IMR-90 (cell line): ENCODE results near the gene PRDM15. TPM values are rescaled to one million over a fixed set of nuclear protein-coding genes. Genes with fewer than 3 reads are reported as not detected.

Source experiments
- ATAC-seq: fragments of 200-7000 bp; cut with Tn5 transposase; 2 replicates; pipeline ENCODE4 v1.9.1; 2020; ENCODE audit warnings: low read depth, mild to moderate bottlenecking, moderate library complexity
- BruUV-seq: library from RNA; stranded (reverse); fragments of 400-500 nt; replicated peaks from 2 replicates; lab custom pipeline; 2021; lab: Mats Ljungman, UMichigan
- CTCF ChIA-PET: fragments of 300-600 bp; formaldehyde crosslinking; extraction: SDS; loops from one replicate; lab custom pipeline; 2021; ENCODE audit warnings: antibody characterized with exemption; lab: Yijun Ruan, JAX
- POLR2A ChIA-PET: fragments of 300-600 bp; sonication (Branson Sonifier 250); formaldehyde crosslinking; loops from one replicate; lab custom pipeline; 2022; ENCODE audit warnings: antibody characterized with exemption; ENCODE audit not compliant: unreplicated experiment; lab: Charles Lee
- DNase-seq: peaks from one replicate; pipeline ENCODE4 v3.0.0; 2013
- H2AFZ ChIP-seq: replicated peaks from 2 replicates; pipeline ENCODE3; 2013; ENCODE audit warnings: low read length, mild to moderate bottlenecking; ENCODE audit not compliant: poor library complexity
- H2AK5ac ChIP-seq: 2 replicates; pipeline ENCODE4 v1.6.1; 2013; ENCODE audit warnings: low read depth, low read length, inconsistent platforms
- H2AK9ac ChIP-seq: replicated peaks from 2 replicates; pipeline ENCODE3; 2013; ENCODE audit warnings: mild to moderate bottlenecking, low read depth, low read length, moderate library complexity; ENCODE audit not compliant: poor library complexity
- H2BK120ac ChIP-seq: 2 replicates; pipeline ENCODE4 v1.6.1; 2013; ENCODE audit warnings: low read depth, low read length, inconsistent platforms
- H2BK15ac ChIP-seq: 3 replicates; pipeline ENCODE4 v1.6.1; 2013; ENCODE audit warnings: low read depth, low read length, inconsistent platforms
- H2BK20ac ChIP-seq: 2 replicates; pipeline ENCODE4 v1.6.1; 2013; ENCODE audit warnings: low read depth, mild to moderate bottlenecking, inconsistent platforms, low read length, moderate library complexity
- H2BK5ac ChIP-seq: 2 replicates; pipeline ENCODE4 v1.6.1; 2013; ENCODE audit warnings: mild to moderate bottlenecking, low read depth, low read length, inconsistent platforms; ENCODE audit not compliant: poor library complexity, severe bottlenecking
- H3K14ac ChIP-seq: replicated peaks from 2 replicates; pipeline ENCODE4 v1.6.1; 2013; ENCODE audit warnings: low read depth, low read length, inconsistent platforms
- H3K18ac ChIP-seq: 2 replicates; pipeline ENCODE4 v1.6.1; 2013; ENCODE audit warnings: low read depth, low read length, control low read depth
- H3K23ac ChIP-seq: 2 replicates; pipeline ENCODE4 v1.6.1; 2013; ENCODE audit warnings: low read depth, low read length, inconsistent platforms
- H3K27ac ChIP-seq: 2 replicates; pipeline ENCODE4 v1.5.1; 2013; ENCODE audit warnings: mild to moderate bottlenecking, control low read depth, low read length; ENCODE audit not compliant: insufficient read depth
- H3K27me3 ChIP-seq: 2 replicates; pipeline ENCODE4 v1.6.1; 2013; ENCODE audit warnings: low read length; ENCODE audit not compliant: control insufficient read depth, insufficient read depth
- H3K36me3 ChIP-seq: 2 replicates; pipeline ENCODE4 v1.6.1; 2013; ENCODE audit warnings: low read length, mixed read lengths; ENCODE audit not compliant: control insufficient read depth, insufficient read depth
- H3K4ac ChIP-seq: 2 replicates; pipeline ENCODE4 v1.6.1; 2013; ENCODE audit warnings: low read depth, low read length, inconsistent platforms
- H3K4me1 ChIP-seq: 2 replicates; pipeline ENCODE4 v1.6.1; 2013; ENCODE audit warnings: low read length, mixed read lengths; ENCODE audit not compliant: control insufficient read depth, insufficient read depth
- H3K4me2 ChIP-seq: 2 replicates; pipeline ENCODE4 v1.6.1; 2013; ENCODE audit warnings: low read depth, mild to moderate bottlenecking, control low read depth, low read length, moderate library complexity
- H3K4me3 ChIP-seq: 2 replicates; pipeline ENCODE4 v1.5.1; 2013; ENCODE audit warnings: low read depth, mild to moderate bottlenecking, control low read depth, low read length, moderate library complexity; ENCODE audit not compliant: insufficient read depth
- H3K56ac ChIP-seq: 2 replicates; pipeline ENCODE4 v1.6.1; 2013; ENCODE audit warnings: low read length, inconsistent platforms; ENCODE audit not compliant: insufficient read depth; ENCODE audit errors: extremely low read depth
- H3K79me1 ChIP-seq, 2 experiments: 2 replicates each; pipeline ENCODE4 v1.6.1; 2013; ENCODE audit warnings: low read length in 2 of 2, inconsistent platforms in 1 of 2, low read depth in 1 of 2
- H3K9ac ChIP-seq: 2 replicates; pipeline ENCODE4 v1.6.1; 2013; ENCODE audit warnings: low read depth, low read length, control low read depth
- H3K9me1 ChIP-seq: 2 replicates; pipeline ENCODE4 v1.6.1; 2013; ENCODE audit warnings: low read length, inconsistent platforms; ENCODE audit not compliant: insufficient read depth
- H3K9me3 ChIP-seq: 2 replicates; pipeline ENCODE4 v1.6.1; 2013; ENCODE audit warnings: low read length; ENCODE audit not compliant: control insufficient read depth, insufficient read depth
- H4K20me1 ChIP-seq: 2 replicates; pipeline ENCODE4 v1.6.1; 2013; ENCODE audit warnings: low read length, inconsistent platforms; ENCODE audit not compliant: insufficient read depth
- H4K5ac ChIP-seq: 2 replicates; pipeline ENCODE4 v1.6.1; 2013; ENCODE audit warnings: mild to moderate bottlenecking, low read depth, low read length, control low read depth
- H4K8ac ChIP-seq, 2 experiments: 2 replicates each; pipeline ENCODE4 v1.6.1; 2013; ENCODE audit warnings: low read depth in 2 of 2, low read length in 2 of 2, control low read depth in 1 of 2, inconsistent platforms in 1 of 2
- H4K91ac ChIP-seq: 2 replicates; pipeline ENCODE4 v1.6.1; 2013; ENCODE audit warnings: low read depth, low read length, inconsistent platforms; ENCODE audit not compliant: insufficient read depth
- CEBPB ChIP-seq: IDR thresholded peaks from 2 replicates; pipeline ENCODE4 v1.6.1; 2012; ENCODE audit warnings: low read depth, low read length, improper control_type of control experiment
- CHD1 ChIP-seq: IDR thresholded peaks from 2 replicates; pipeline ENCODE4 v1.6.1; 2012; ENCODE audit warnings: low read depth, low read length, improper control_type of control experiment
- POLR2A ChIP-seq: IDR thresholded peaks from 2 replicates; pipeline ENCODE4 v1.6.1; 2012; ENCODE audit warnings: mild to moderate bottlenecking, low read depth, low read length
- RAD21 ChIP-seq: IDR thresholded peaks from 2 replicates; pipeline ENCODE4 v1.6.1; 2012; ENCODE audit warnings: low read length, improper control_type of control experiment
- RCOR1 ChIP-seq: IDR thresholded peaks from 2 replicates; pipeline ENCODE4 v1.6.1; 2012; ENCODE audit warnings: mild to moderate bottlenecking, low read length, improper control_type of control experiment; ENCODE audit not compliant: insufficient replicate concordance
- SMC3 ChIP-seq: fragments of 150-350 bp; IDR thresholded peaks from 2 replicates; pipeline ENCODE4 v1.6.1; 2016; ENCODE audit warnings: low read depth, mild to moderate bottlenecking, antibody characterized with exemption, low read length, moderate library complexity
- WGBS, 2 experiments: methylation state at CpG; one replicate each; pipeline versions ENCODE4 v1.1.5 to v1.1.7; 2013; ENCODE audit warnings: missing lambda C conversion rate in 2 of 2; ENCODE audit not compliant: insufficient read length in 1 of 2; ENCODE audit errors: extremely low coverage in 2 of 2; 5-methylcytosine and 5-hydroxymethylcytosine counted together
- dilution Hi-C: fragments of 300-500 bp; cut with HindIII; formaldehyde crosslinking; loops from one replicate; pipeline ENCODE4 v1.14.3; 2018; ENCODE audit warnings: low sequenced_read_pairs; ENCODE audit not compliant: unreplicated experiment
- in situ Hi-C: fragments of 300-500 bp; cut with MboI; formaldehyde crosslinking; loops from 3 replicates; pipeline ENCODE4 v1.14.3; 2019; ENCODE audit warnings: low sequenced_read_pairs, inconsistent platforms, mixed read lengths
- intact Hi-C: fragments of 100-400 bp; cut with micrococcal nuclease; formaldehyde crosslinking; loops from 2 replicates; pipeline ENCODE4 v1.10.0; 2022
- polyA plus RNA-seq, 3 experiments: library from polyadenylated mRNA; depleted of rRNA; stranded (reverse); fragments of >200 nt; gene quantifications; 2 replicates each; pipeline ENCODE4 v1.2.3, GENCODE V29; 2012; ENCODE audit warnings: low replicate concordance in 1 of 3
- total RNA-seq: library from RNA; depleted of rRNA; stranded (reverse); fragments of >200 nt; gene quantifications from 2 replicates; pipeline ENCODE4 v1.2.3, GENCODE V29; 2012
- TF ChIP-seq, protein P1 (sequence below): conservative IDR thresholded peaks from 2 replicates; pipeline ENCODE4 v1.5.1; 2012; ENCODE audit warnings: mild to moderate bottlenecking, low read depth, low read length, improper control_type of control experiment
- TF ChIP-seq, protein P2 (sequence below): fragments of 150-350 bp; IDR thresholded peaks from 2 replicates; pipeline ENCODE4 v1.6.1; 2016; ENCODE audit warnings: low read depth, mild to moderate bottlenecking, low read length, moderate library complexity, borderline replicate concordance

PRDM15 gene
- total and polyA plus RNA-seq, 2 of the 4 experiments (the other 2 are of a cell fraction), result 7.3 to 8.8 TPM

GRCh38 chr21:41777951-41778815, 101.0 kb downstream of the PRDM15 start:
- TF ChIP-seq CHD1 (no peak), CEBPB (no peak), RCOR1 (no peak), RAD21 (peak; percentile 80), SMC3 (peak; percentile 80), POLR2A (no peak)
- TF ChIP-seq, protein P1, sequence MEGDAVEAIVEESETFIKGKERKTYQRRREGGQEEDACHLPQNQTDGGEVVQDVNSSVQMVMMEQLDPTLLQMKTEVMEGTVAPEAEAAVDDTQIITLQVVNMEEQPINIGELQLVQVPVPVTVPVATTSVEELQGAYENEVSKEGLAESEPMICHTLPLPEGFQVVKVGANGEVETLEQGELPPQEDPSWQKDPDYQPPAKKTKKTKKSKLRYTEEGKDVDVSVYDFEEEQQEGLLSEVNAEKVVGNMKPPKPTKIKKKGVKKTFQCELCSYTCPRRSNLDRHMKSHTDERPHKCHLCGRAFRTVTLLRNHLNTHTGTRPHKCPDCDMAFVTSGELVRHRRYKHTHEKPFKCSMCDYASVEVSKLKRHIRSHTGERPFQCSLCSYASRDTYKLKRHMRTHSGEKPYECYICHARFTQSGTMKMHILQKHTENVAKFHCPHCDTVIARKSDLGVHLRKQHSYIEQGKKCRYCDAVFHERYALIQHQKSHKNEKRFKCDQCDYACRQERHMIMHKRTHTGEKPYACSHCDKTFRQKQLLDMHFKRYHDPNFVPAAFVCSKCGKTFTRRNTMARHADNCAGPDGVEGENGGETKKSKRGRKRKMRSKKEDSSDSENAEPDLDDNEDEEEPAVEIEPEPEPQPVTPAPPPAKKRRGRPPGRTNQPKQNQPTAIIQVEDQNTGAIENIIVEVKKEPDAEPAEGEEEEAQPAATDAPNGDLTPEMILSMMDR, result peak; percentile 73
- TF ChIP-seq, protein P2, sequence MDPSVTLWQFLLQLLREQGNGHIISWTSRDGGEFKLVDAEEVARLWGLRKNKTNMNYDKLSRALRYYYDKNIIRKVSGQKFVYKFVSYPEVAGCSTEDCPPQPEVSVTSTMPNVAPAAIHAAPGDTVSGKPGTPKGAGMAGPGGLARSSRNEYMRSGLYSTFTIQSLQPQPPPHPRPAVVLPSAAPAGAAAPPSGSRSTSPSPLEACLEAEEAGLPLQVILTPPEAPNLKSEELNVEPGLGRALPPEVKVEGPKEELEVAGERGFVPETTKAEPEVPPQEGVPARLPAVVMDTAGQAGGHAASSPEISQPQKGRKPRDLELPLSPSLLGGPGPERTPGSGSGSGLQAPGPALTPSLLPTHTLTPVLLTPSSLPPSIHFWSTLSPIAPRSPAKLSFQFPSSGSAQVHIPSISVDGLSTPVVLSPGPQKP, result no peak
- H4K5ac ChIP-seq, result no peak overlapping the region
- intact Hi-C loops (loop anchor here (1.0 kb wide), 2 partner anchors 166 to 495 kb away; no protein-coding TSS in a partner anchor), dilution Hi-C loops (no loop called here), in situ Hi-C loops (loop anchor here (25.0 kb wide), 1 partner anchor 491 kb away; no protein-coding TSS in a partner anchor)
- no peak overlapping the region for H3K4me3 ChIP-seq
- no peak overlapping the region for H2AFZ ChIP-seq
- H2AK5ac ChIP-seq, result no peak overlapping the region
- H3K9me1 ChIP-seq, result no peaks in the 10 kb centered on the region
- peak; percentile 69 for DNase-seq
- H2BK15ac ChIP-seq, result no peak overlapping the region
- ChIA-PET CTCF (interaction anchor here (0.6 to 6.9 kb wide), 7 partner anchors 9 to 496 kb away, joined by 3 to 61 read pairs (median 4); no protein-coding TSS in a partner anchor), POLR2A (no interaction called here)
- H3K4me1 ChIP-seq, result no peaks in the 10 kb centered on the region
- H3K36me3 ChIP-seq, result no peaks in the 10 kb centered on the region
- H3K18ac ChIP-seq, result no peak overlapping the region
- no peak overlapping the region for H3K4me2 ChIP-seq
- no peaks in the 10 kb centered on the region for H4K20me1 ChIP-seq
- no peak overlapping the region for H2BK120ac ChIP-seq
- no peak overlapping the region for H3K23ac ChIP-seq
- no peak overlapping the region for H2AK9ac ChIP-seq
- no peak overlapping the region for H3K56ac ChIP-seq
- no peak overlapping the region for H3K9ac ChIP-seq
- no peak overlapping the region for H4K91ac ChIP-seq
- no peak overlapping the region for H3K27ac ChIP-seq
- BruUV-seq, result no TSS peak
- 41% methylated on average over 17 of the region's 45 CpGs; no CpG with 5 or more reads in 1 of the 2 experiments for WGBS, 2 experiments
- H3K4ac ChIP-seq, result no peak overlapping the region
- H3K9me3 ChIP-seq, result 0 out of 2 replicates have a peak, but pooled peaks cover 2% of the 10 kb centered on the region
- no peak overlapping the region for H4K8ac ChIP-seq
- H3K14ac ChIP-seq, result no peak overlapping the region
- H3K79me1 ChIP-seq, result no peaks in the 10 kb centered on the region
- no peak overlapping the region for H2BK5ac ChIP-seq
- ATAC-seq, result peak; percentile 96
- no peak overlapping the region for H2BK20ac ChIP-seq
- H3K27me3 ChIP-seq, result peaks cover 57% of the 10 kb centered on the region
